Middle frontal gyrus (tissue), 1 donor: ENCODE data around the gene HAPLN1.
"Not testable (repeated sequence)": the region's sequence is repeated elsewhere in the genome, so short reads cannot be mapped to it uniquely, and the experiment has no call there.

Experiments
- DNase-seq: peaks from one replicate; pipeline ENCODE4 v3.0.0-alpha.2; 2015; ENCODE audit warnings: low spot score; ENCODE audit errors: extremely low spot score

Gene HAPLN1

DNA sequence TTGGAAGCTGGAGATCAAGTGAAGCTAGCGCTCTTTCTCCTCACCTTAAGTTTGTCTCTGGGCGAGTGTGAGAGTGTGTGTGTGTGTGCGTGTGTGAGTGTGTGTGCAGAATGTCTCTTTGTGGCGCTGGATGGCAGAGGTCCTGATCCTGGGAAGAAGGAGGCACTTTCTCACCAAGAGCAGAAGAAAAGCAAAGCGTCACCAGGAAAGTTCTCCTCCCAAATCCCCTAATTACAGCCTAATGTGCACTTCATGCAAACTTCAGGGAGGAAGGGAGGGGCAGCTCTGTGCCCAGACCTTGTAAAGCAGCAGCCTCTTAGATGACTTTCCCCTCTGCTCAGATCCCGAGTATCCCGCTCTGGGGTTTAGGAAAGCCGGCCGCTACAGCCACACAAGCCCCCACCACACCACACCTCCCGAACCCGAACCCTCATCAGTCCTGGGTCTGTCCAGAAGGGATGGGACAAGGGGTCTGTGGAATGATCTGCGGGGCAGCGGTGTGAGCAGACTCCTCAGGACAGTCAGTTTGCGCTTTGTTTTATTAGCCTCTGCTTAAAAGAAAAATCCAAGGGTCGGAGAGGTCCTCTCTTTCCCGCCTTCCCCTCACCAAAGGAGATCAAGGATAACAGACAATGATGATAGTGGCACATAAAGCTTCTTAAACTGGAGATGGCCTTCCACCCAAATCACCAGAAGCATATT lies at the start of gene HAPLN1:
TSS of gene HAPLN1 (minus strand) at position 20 of the 702 bp plus-strand sequence. CDS start 47,332 bp downstream, outside the sequence.
- no peak for DNase-seq

DNA sequence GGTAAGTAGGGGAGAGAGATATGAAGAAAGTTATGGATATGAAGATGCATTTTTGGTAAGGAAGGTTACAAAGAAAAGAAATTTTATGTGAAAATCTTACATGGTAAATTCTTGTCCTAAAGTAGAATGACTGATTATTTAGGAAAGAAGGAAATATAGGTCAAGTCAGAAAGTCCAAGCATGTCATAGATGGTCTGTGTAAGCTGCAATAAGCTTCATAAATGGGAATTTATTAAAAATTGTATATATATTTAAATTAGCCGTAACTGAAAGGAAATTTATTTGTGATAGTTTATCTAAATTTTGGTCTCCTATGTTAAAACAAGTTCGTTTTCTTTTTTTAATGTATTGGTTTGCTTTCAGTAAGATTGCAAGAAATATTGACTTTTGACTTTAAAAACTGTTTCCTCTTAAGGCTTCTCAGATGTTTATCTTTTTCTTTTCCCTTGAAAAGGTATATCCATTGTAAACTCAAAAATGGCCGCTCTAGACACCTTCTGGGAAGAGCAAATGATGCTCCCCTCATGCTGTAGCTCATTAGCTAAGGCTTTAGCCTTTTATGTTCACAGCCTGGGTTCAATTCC lies 46.8 kb upstream of the HAPLN1 start:
- DNase-seq, result no peak

DNA sequence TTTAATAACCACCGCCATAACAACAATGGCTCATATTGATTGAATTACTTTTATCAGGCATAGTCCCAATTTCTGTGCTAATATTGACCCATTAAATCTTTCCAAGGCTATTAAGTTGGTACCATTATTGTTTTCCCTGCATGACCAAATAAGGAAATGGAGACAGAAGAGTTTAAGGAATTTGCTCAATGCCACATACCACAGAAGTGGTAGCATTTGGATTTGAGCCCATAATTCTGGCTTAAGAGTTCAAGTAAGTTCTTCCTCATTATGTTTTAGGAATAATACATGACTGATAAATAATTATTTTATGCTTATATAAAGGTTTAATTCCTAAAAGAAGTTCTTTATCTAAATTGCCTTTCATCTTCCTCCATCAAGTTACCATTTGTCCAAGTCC lies 43.4 kb upstream of the HAPLN1 start:
- no peak for DNase-seq

DNA sequence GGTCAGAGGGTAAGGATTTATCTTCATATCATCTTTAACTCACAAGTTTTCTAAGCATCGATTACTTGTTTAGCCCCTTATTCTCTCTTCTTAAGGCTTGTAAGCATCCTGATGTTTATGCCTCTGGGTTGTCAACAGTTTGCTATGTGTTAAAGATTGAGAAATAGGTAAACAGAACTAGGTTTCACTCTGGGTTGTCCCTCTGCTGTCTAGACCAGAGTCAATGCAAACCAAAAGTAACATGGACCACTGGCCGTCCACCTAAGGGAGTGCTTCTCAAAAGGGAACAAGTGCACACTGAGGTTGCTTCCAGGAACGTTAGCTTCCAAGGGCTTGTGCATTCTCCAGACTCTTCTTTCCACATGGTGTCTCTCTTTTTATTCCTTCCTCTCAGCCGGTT lies 39.9 kb upstream of the HAPLN1 start:
- no peak for DNase-seq

DNA sequence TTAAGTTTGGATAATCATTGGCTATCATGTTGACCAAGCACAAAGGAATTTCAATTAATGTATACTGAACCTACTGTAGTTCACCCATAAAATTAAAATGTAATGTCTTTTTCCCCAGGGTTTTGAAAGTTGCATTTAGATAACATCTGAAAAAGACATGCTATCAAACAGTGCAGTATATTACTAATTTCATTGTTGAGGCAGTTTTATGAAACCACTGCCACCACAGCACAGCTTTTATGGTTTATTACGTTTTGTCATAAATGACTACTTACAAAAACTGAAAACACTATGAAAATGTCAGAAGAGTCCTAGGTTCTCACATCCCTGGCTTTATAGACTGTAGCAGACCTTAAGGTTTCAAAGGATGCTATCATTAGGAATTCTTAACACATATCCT lies 32.0 kb upstream of the HAPLN1 start:
- no peak for DNase-seq

GRCh38 chr5:83751201-83751600 lies 30.5 kb upstream of the HAPLN1 start:
- no peak for DNase-seq

- DNase-seq, result no peak
Observed at GRCh38 chr5:83750749-83751148, 30.1 kb upstream of the HAPLN1 start.

- no peak for DNase-seq
Observed at GRCh38 chr5:83745816-83746215, 25.2 kb upstream of the HAPLN1 start.

- no peak for DNase-seq
Observed at GRCh38 chr5:83744821-83745220, 24.2 kb upstream of the HAPLN1 start.

DNA sequence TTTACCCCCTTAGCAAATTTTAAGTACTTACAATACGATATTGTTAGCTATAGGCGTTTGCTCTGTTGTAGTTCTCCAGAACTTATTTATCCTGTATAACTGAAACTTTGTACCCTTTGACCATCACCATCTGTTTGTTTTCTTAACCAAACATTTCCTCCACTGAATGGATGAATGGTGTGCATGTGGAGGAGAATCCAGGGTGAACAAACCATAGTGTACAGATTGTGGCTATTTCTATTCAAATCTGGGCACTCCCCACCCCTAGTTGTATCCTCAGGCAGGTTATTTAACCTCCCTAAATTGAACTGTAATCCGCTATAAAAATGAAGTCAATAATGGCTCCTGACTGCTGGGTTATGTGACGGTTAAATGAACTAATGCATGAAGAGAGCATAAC lies 21.4 kb upstream of the HAPLN1 start:
- no peak for DNase-seq

GRCh38 chr5:83741571-83741970 lies 20.9 kb upstream of the HAPLN1 start:
- DNase-seq, result no peak

DNA sequence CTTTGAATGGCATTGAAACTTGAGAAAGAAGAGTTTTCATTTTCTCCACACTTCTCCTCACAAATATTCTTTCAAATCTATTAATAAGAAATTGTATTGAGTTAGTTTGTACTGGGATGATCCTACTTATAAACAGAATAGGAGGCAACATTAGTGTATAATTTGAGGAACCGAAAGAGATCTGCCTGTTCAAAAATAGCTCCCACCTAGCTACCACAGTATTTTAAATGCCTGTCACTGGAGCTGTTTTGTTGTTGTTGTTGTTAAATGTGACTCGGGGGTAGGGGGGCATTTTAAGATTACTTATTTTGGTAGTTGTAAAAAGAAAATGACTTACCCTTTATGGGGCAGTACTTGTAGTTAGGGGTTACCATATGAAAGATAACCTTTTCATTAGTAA lies 20.1 kb upstream of the HAPLN1 start:
- no peak for DNase-seq

- DNase-seq, result not testable (repeated sequence)
Observed at GRCh38 chr5:83736169-83736568, 15.5 kb upstream of the HAPLN1 start.

- not testable (repeated sequence) for DNase-seq
Observed at GRCh38 chr5:83735058-83735457, 14.4 kb upstream of the HAPLN1 start.

- DNase-seq, result no peak
Observed at GRCh38 chr5:83731638-83732037, 11.0 kb upstream of the HAPLN1 start.

DNA sequence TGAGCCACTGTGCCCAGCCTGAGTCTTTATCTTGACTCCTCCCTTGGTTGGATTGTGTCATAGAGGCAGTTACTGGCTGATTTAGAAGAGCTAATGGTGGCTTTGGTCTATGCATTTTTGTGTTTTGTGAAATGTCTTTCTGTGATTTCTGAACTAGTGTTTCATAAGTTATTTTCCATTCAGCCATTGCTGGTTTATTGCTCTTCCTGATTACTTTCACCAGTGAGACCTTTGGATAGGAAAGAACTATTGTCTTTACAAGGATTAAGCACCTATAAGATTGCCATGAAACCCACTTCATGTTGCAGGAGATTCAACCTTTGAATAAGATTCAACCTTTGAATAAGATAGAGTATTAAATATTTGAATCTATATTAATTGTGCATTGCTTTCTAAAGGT lies 8.7 kb upstream of the HAPLN1 start:
- DNase-seq, result no peak

DNA sequence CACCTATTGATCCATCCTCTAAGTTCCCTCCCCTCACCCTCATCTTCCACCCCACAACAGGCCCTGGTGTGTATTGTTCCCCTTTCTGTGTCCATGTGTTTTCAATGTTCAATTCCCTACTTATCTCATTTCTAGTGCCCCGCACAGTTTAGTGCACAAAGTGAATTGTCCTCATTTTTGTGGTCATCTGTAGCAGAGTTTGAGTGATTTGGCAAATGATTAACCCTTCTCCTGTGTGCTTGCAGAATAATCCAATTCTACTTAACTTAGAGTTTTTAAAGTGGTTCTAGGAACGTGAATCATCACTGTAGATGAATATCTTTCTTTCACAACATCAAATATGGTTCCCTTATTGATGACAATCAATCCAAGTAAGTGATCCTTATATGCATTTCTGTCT lies 6.3 kb upstream of the HAPLN1 start:
- DNase-seq, result no peak

- no peak for DNase-seq
Observed at GRCh38 chr5:83724935-83725334, 4.3 kb upstream of the HAPLN1 start.

GRCh38 chr5:83724001-83724400 lies 3.3 kb upstream of the HAPLN1 start:
- DNase-seq, result no peak

- no peak for DNase-seq
Observed at GRCh38 chr5:83723031-83723430, 2.4 kb upstream of the HAPLN1 start.

DNA sequence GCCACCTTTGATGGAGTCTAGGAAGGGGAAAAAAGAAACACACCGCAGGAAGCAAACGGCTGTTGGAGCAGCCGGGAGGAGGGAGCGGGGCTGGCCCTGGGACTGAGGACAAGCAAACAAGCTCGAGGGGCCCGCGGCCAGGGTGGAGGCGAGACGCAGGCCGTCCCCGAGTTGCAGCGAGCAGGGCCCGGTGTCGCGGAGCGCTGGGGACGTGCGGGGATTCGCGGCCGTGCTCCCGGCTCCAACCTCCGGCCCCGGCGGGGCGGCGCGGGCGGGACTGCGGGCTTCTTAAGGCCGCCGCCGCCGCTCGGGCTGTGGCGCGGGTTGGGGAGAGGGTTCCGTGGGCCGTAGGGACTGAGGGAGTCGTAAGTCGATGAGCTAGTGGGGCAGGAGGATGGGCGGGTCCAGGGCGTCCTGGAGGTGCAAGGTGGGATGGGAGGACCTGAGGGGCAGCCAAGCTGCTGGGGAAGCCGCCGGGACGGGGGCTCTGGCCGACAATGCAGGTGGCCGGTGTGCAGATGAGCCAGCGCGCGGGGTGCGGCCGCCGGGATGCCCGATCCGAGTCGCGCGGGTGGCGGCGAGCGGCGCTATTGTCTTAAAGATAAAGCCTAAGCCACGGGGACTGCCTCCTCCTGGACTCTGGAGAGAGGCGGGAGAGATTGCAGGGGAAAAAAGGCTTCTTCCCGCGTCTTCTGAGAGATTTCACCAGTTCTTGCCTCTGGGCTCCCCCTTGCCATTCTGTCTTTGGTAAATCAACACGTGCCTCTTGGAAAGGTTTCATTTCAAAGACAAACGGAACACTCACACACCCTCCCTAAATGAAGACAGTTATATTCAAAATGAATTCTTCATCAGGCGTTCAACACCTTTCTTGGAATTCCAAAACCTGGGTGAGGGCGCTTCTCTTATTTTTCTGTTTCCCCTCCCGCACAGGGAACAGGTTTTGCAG lies 1.6 kb upstream of the HAPLN1 start:
- peak; percentile 36 for DNase-seq

DNA sequence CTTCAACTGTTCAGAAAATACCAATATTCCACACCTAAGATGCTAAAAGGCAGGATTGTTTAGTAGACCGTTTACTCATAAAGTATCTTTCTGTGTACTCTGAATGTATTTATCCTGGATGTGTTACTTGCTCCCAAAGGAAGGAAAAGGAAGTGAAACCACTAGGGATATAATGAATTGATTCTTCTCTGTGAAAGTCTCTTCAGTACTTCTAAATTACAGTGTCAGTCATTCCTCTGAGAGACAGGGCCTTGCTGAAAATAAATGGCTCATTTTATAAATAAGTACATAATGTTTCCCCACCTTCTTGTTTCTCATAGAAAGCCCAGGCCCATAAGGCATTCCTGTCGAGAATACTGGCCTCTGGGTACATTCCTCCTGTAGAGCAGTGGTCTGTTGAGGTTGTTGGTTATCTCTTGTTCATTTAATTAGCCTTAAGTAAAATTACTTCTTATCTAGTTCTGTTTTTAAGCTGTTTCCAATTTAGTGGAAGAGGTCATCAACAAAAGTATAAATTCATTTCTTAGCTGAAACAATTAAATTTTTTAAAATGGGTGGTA lies 1.6 kb downstream of the HAPLN1 start:
- DNase-seq, result no peak
